C4-2B (cell line): ENCODE results near the gene CAST.

Experiments
- ZFX ChIP-seq: fragments of 450-650 bp; IDR thresholded peaks from 2 replicates; pipeline ENCODE4 v1.6.1; 2017
- TF ChIP-seq, protein P1 (sequence below): fragments of 450-650 bp; conservative IDR thresholded peaks from 2 replicates; pipeline ENCODE4 v1.5.1; 2017; ENCODE audit warnings: mild to moderate bottlenecking

DNA sequence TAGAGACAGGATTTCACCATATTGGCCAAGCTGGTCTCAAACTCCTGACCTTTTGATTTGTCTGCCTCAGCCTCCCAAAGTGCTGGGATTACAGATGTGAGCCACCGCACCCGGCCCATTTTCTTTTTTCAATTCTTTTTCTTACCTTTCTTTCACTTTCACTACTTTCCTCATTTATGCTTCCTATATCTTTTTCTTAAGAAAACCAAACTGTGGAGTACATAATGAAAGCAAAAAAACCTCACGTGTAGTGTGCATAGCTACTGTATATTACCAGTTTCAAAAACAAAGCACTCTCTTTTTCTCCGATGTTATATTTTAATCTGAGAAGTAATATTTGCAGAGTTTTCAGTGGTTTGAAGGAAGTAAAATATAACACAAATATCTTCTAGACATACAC, 8.0 kb upstream of the CAST start:
- TF ChIP-seq, protein P1, sequence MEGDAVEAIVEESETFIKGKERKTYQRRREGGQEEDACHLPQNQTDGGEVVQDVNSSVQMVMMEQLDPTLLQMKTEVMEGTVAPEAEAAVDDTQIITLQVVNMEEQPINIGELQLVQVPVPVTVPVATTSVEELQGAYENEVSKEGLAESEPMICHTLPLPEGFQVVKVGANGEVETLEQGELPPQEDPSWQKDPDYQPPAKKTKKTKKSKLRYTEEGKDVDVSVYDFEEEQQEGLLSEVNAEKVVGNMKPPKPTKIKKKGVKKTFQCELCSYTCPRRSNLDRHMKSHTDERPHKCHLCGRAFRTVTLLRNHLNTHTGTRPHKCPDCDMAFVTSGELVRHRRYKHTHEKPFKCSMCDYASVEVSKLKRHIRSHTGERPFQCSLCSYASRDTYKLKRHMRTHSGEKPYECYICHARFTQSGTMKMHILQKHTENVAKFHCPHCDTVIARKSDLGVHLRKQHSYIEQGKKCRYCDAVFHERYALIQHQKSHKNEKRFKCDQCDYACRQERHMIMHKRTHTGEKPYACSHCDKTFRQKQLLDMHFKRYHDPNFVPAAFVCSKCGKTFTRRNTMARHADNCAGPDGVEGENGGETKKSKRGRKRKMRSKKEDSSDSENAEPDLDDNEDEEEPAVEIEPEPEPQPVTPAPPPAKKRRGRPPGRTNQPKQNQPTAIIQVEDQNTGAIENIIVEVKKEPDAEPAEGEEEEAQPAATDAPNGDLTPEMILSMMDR: no peak
- no peak for TF ChIP-seq ZFX
